HG03039 (cell line): ENCODE results near the gene GRK2.

Source experiments
- ATAC-seq: cut with Tn5 transposase; IDR thresholded peaks from one replicate; pipeline ENCODE4 v1.9.1; 2021; ENCODE audit warnings: mild to moderate bottlenecking, moderate library complexity; ENCODE audit not compliant: unreplicated experiment

The GRK2 gene

DNA sequence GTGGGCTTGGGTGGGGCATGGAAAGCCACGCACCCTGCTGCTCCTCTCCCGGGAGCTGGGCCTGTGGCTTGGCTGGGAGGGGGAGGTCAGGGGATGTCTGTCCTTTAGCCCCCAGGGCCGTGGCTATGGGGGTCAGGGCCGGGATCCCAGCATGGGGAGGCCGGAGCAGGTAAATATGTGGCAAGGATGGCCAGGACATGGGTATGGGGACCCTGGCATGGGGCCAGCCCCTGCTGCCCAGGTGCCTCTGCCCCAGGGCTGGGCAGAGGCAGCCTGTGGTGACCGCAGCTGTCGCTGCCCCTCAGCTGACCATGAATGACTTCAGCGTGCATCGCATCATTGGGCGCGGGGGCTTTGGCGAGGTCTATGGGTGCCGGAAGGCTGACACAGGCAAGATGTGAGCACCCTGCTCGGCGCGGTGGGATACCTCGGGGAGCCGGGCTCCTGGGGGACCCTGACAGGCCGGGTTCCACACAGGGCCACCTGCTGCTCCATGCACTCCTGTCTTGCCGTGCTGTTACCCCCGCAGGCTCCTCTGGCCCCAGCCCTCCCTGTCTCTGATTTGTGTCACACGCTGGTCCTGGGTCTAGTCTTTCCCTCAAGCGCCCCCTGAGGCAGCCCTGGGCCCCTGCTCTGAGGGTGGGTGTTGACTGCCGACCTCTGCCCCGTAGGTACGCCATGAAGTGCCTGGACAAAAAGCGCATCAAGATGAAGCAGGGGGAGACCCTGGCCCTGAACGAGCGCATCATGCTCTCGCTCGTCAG, 14.7 kb downstream of the GRK2 start:
- ATAC-seq: no peak

DNA sequence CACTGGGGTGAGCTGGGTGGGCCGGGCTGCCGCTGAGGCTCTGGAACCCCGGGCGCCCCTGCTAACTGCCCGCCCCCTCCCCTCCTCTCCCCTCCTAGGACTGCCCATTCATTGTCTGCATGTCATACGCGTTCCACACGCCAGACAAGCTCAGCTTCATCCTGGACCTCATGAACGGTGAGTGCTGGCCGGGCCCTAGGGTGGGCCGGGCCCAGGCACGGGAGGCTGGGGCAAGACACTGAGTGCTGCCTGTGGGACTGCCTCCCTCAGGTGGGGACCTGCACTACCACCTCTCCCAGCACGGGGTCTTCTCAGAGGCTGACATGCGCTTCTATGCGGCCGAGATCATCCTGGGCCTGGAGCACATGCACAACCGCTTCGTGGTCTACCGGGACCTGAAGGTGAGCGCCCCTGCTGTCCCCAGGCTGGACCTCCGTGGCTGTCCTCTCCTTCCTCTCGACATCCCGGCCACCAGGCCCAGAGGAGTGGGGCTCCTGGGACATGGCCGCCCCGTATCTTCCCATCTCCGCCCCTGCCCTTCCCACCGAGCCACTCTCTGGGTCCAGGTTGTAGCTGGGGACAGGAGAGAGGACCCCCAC, 15.4 kb downstream of the GRK2 start:
- ATAC-seq: no peak

DNA sequence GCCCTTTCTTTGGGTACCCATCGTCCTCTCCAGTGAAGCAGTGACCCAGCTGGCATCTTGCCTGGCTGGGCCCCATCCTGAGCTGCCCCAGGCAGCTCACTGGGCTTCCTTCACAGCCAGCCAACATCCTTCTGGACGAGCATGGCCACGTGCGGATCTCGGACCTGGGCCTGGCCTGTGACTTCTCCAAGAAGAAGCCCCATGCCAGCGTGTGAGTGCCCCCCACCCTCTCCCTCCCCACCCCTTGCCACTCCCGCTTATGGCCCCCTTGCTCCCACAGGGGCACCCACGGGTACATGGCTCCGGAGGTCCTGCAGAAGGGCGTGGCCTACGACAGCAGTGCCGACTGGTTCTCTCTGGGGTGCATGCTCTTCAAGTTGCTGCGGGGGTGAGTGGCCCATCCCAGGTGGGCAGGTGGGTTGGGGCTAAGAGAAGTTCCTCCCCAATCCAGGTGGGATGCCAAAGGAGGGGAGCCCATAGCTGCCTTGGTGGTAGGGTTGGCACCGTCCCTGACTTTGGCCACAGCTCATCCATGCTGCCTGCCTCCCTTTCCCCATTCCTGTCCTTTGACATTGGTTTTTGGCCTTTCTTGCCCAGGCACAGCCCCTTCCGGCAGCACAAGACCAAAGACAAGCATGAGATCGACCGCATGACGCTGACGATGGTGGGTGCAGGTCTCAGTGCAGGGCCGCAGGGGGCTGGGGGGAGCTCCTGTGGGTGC, 16.0 kb downstream of the GRK2 start:
- ATAC-seq: no peak

DNA sequence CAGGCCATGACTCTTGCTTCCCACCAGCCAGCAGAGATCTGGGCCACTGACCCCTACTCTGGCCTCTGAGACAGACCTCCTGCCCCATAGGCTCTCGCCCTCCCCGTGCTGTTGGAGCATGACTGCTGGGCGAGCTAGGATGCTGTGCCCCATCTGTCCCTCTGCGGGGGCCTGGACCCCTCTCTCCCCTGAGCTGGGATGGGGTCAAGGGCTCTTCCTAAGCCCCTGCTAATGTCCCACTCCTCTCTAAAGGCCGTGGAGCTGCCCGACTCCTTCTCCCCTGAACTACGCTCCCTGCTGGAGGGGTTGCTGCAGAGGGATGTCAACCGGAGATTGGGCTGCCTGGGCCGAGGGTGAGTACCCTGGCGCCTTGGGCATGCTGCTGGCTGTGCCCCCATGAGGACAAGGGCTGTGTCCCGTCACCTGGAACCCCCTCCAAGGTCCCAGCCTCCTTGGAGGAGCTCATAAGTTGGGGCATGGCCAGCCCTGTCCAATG, 16.7 kb downstream of the GRK2 start:
- ATAC-seq: no peak

DNA sequence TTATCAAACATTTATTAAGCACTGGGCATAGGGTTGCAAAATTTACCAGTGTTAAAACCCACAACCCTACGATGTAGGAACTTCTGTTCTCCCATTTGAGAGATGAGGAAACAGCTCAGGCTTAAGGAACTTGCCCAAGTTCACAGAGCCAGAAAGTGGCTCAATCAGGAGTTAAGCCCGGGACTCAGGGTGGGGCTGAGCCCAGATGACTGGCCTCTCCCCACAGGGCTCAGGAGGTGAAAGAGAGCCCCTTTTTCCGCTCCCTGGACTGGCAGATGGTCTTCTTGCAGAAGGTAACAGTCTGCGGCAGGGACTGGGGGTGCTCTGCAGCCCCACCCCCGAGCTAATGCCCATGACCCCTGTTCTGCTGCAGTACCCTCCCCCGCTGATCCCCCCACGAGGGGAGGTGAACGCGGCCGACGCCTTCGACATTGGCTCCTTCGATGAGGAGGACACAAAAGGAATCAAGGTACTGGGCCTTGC, 17.2 kb downstream of the GRK2 start:
- ATAC-seq: no peak

DNA sequence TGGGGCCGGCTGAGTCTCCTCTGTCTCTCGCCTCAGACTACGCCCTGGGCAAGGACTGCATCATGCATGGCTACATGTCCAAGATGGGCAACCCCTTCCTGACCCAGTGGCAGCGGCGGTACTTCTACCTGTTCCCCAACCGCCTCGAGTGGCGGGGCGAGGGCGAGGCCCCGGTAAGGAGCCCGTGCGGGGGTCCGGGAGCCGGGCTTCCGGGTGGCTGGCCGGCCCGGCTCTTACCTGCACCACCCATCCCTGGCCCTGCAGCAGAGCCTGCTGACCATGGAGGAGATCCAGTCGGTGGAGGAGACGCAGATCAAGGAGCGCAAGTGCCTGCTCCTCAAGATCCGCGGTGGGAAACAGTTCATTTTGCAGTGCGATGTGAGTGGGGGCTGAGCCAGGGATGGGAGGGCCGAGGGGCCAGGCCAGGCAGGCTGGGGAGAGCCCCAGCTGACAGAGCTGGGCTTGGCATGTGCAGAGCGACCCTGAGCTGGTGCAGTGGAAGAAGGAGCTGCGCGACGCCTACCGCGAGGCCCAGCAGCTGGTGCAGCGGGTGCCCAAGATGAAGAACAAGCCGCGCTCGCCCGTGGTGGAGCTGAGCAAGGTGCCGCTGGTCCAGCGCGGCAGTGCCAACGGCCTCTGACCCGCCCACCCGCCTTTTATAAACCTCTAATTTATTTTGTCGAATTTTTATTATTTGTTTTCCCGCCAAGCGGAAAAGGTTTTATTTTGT, 18.7 kb downstream of the GRK2 start:
- ATAC-seq: no peak

DNA sequence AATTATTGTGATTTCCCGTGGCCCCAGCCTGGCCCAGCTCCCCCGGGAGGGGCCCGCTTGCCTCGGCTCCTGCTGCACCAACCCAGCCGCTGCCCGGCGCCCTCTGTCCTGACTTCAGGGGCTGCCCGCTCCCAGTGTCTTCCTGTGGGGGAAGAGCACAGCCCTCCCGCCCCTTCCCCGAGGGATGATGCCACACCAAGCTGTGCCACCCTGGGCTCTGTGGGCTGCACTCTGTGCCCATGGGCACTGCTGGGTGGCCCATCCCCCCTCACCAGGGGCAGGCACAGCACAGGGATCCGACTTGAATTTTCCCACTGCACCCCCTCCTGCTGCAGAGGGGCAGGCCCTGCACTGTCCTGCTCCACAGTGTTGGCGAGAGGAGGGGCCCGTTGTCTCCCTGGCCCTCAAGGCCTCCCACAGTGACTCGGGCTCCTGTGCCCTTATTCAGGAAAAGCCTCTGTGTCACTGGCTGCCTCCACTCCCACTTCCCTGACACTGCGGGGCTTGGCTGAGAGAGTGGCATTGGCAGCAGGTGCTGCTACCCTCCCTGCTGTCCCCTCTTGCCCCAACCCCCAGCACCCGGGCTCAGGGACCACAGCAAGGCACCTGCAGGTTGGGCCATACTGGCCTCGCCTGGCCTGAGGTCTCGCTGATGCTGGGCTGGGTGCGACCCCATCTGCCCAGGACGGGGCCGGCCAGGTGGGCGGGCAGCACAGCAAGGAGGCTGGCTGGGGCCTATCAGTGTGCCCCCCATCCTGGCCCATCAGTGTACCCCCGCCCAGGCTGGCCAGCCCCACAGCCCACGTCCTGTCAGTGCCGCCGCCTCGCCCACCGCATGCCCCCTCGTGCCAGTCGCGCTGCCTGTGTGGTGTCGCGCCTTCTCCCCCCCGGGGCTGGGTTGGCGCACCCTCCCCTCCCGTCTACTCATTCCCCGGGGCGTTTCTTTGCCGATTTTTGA, 19.5 kb downstream of the GRK2 start:
- no peak for ATAC-seq

DNA sequence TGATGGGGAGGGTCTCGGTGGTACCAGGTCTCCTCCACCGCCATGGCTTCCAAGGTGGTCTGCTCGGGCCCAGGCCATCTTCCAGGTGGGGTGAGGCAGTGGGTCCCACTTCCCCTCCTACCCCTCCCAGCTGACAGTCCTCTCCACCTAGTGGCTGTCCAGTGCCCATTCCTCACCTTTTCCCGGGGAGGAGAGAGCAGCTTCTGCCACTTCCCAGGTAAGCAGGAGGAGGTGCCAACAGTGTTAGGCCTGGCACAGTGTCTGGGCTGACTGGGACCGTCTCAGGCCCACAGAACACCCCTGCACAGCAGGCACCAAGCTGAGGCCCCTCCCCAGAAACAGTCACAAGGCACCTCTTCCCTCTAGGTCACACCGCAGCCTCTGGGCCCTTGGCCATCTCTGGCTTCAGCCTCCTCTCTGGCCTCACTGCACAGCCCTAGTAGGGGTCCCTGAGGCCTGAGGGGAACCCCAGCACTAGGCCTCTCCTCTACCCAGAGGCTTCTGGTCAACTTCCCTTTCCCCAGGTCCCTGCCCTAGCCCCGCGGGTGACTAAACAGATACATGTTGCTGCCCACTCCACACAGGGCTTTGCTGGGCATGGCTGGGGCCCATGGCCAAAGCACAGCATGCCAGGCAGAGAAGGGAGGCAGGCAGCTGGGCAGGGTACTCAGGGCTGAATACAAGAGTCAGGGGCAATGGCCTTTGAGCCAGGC, 20.5 kb downstream of the GRK2 start:
- no peak for ATAC-seq

DNA sequence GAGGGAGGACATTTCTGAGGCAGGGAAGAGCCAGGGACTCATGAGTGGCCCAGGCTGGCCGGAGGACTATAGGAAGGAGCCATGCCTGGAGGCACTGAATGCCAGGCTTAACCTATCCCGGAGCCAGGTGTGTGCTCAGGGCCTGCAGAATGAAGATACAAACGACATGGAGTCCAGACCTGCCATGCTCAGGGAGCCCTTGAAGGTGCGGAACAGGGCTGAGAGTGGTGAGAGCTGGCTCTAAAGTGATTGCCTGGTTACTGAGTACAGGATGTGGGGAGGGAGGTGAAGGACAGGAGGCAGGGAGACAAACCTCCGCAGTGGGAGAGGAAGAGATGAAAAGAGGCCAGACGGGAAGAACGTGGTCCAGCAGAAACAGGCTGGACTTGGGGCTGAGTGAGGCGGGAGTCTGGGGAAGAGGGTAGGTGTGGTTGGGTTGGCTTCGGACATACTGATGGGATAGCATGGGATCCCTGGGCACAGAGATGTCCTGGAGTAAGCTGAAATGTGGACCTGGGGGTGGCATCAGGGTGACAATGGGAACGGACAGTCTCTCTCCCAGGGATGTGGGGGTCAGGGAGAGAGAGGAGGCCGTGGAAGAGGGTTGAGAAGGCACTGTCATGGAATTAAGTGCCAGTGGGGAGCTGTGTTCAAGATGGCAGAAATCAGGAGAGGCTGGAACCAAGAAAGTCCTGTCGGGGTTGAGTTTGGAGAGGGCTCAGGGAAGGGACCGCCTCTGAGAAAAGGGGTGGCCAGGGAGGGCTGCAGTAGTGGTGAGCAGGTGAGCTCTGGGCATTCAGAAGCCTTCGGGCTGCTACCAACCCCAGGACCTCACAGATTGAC, 21.3 kb downstream of the GRK2 start:
- ATAC-seq: no peak

DNA sequence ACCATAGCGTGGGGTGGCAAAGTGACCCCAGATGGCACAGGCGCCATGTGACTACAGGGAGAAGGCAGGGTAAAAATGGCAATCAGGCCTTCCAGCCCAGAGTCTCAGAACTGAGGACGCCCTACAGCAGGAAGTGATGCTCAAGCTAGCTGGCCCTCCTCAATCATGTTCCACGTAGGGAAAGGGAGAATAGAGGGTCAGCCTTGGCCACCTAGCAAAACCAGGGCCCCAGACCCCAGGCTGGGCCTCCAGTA, 21.9 kb downstream of the GRK2 start:
- ATAC-seq: no peak

DNA sequence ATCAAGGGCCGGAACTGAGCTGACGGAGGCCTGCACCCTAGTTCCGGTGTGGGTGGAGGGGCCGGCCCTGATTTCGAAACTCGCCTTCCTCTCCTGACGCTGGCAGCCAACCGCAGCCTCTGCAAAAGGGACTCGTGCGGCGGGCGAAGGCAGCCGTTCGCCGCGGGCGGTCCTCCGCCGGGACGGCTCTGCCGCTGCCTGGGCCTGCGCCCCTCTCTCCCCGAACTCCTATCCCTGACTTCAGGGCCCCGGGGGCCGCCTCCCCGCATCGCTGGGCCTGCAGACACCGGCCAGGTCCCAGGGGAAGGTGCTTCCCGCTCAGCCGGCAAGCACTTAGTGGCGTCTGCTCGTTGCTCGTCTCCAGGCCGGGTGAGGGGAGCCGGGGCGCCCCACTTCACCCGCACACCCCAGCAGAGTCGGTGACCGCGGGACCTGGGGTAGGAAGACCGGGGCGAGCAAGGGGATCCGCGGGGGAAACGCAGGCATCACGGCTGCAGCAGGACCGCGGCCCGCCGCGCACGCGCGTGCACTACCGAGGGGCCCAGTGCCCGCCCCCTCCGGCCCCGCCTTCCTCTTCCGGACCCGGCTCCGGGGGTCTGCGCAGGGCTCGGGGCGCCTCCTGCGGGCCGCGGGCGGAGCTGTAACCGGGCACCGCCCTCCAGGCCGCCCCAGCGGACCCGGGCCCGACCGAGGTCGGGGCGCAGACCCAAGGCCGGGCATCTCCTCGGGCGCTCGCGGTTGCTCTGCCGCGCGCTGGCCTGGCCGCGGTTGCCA, 22.4 kb downstream of the GRK2 start:
- peak; percentile 59 for ATAC-seq

DNA sequence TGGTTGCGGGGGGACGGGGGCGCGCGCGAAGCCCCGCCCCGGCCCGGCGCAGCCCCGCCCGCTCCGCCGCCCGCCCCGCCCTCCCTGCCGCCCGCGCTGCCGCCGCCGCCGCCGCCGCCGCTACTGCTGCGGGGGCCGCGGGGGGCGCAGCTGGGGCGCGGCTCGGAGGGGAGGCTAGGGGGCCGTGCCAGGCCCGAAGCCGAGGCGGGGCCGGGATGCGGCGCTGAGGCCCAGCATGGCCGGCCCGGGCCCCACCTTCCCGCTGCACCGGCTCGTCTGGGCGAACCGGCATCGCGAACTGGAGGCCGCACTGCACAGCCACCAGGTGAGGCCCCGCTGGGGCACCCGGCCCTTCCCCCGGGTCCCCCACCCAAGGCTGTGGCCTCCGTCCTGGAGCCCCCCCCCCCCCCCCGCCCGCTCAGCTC, 23.0 kb downstream of the GRK2 start, which contains the start of gene ANKRD13D:
Gene ANKRD13D, plus strand, starts transcription at position 78 of the 425 bp plus-strand sequence. Its CDS starts 158 bp downstream, at position 236.
- ATAC-seq: no peak

DNA sequence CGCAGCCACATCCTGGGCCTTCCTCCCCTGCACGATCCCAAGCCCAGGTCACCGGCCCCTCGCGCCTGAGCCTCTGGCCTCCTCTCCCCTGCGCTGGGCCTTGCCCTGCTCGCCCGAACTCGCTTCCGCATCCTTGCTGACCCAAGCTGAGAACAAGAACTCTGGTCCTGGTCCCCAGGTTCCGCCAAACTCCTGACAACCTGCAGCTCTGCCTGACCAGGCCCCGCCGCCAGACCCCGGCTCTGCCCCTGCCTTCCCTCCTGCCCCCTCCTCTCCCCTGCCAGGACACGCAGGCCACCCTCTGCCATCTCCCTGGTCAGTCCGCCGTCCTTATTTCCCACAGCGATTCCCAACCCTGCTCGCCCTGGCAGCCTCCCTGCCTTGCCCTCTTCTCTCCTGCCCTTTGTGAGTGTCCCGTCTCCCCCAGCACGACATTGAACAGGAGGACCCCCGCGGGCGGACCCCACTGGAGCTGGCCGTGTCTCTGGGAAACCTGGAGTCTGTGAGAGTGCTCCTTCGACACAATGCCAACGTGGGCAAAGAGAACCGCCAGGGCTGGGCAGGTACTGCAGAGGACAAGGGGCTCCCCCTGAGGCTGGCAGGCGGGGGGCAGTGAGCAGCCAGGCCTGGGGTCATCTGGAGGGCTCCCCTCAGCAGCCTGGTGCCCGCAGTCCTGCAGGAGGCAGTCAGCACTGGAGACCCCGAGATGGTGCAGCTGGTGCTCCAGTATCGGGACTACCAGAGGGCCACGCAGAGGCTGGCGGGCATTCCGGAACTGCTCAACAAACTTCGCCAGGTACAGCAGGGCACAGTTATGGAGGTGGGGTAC, 23.6 kb downstream of the GRK2 start:
- no peak for ATAC-seq

DNA sequence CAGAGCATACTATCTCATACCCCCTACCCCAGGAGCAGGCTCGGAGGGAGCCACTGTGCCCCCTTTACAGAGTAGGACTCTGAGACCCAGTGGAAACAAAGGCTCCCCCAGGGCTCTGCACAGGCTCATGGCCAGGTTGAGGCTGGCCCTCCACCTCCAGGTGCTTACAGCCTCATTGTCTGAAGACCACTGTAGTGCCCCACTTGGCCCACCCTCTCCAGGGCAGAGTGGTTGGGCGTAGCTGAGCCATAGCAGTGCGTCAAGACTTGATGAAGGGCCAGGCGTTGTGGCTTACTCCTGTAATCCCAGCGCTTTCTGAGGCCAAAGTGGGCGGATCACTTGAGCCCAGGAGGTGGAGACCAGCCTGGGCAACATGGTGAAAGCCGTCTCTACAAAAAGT, 24.5 kb downstream of the GRK2 start:
- ATAC-seq: no peak

DNA sequence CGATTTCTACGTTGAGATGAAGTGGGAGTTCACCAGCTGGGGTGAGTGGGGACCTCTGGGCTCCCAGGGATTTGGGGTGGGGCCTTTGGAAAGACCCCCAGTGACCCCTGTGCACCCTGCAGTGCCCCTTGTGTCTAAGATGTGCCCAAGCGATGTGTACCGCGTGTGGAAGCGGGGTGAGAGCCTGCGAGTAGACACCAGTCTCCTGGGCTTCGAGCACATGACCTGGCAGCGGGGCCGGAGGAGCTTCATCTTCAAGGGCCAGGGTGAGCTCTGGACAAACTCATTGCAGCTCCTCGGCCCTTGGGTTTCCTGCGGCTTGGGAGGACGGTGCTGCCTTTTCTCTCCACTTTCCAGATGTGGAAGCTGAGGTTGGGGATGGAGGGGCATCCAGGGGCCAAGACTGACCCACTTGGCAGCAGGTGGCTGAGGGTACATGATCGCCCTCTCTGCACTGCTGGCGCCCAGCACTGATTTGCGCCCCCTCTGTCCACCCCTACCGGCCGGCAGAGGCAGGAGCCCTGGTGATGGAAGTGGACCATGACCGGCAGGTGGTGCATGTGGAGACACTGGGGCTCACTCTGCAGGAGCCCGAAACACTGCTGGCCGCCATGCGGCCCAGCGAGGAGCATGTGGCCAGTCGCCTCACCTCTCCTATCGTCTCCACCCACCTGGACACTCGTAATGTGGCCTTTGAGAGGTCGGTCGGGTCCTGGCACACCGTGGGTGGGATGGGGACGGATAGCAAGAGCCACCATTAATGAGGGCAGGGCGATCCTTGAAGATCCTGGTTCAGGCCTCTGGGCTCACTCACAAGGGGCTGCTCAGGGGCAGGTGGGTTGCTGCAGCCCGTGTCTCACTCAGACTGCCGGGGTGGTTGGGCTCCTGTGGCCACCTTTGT, 25.5 kb downstream of the GRK2 start:
- ATAC-seq: no peak

DNA sequence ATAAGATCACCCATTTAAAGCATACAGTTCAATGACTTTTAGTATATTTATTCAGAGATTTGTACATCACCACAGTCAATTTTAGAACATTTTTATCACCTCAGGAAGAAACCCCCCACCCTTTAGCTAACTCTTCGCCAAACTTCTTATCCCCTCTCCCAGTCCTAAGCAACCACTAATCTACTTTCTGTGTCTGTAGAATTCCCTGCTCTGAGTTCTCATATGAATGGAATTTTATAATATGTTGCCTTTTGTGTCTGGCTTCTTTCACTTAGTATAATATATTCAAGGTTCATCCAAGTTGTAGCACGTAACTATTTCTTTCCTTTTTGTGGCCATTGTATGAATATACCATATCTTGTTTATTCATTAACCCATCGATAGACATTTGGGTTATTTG, 26.4 kb downstream of the GRK2 start:
- ATAC-seq: no peak
